Neutrophil (primary cell): Measurements from ENCODE around the gene FANK1.

ENCODE experiments used
- H3K27ac ChIP-seq: fragments of 200-600 bp; sonication (generic); 2 replicates; pipeline ENCODE4 v1.5.1; 2016; ENCODE audit warnings: mild to moderate bottlenecking, moderate library complexity
- H3K27me3 ChIP-seq: fragments of 200-600 bp; sonication (generic); 2 replicates; pipeline ENCODE4 v1.6.0; 2016; ENCODE audit warnings: mild to moderate bottlenecking
- H3K36me3 ChIP-seq: fragments of 200-600 bp; sonication (generic); 2 replicates; pipeline ENCODE4 v1.5.1; 2017
- H3K4me1 ChIP-seq, 2 experiments: fragments of 200-600 bp in 1 of 2; sonication (generic) in 1 of 2; 1 replicate in 1 of 2; 2 replicates in 1 of 2; pipeline versions ENCODE4 v1.5.1 to v1.6.1; 2013 to 2016; ENCODE audit warnings: low read depth in 1 of 2, low read length in 1 of 2, mild to moderate bottlenecking in 1 of 2, moderate library complexity in 1 of 2; ENCODE audit not compliant: control insufficient read depth in 1 of 2, insufficient read depth in 1 of 2
- H3K4me3 ChIP-seq, 2 experiments: fragments of 200-600 bp in 1 of 2; sonication (generic) in 1 of 2; 1 replicate in 1 of 2; 2 replicates in 1 of 2; pipeline ENCODE4 v1.5.1; 2013 to 2016; ENCODE audit warnings: low read depth in 1 of 2, low read length in 1 of 2, mild to moderate bottlenecking in 1 of 2, moderate library complexity in 1 of 2
- H3K9me3 ChIP-seq: fragments of 200-600 bp; sonication (generic); 2 replicates; pipeline ENCODE4 v1.5.1; 2016
- TF ChIP-seq, protein P1 (sequence below): fragments of 200-600 bp; sonication (generic); IDR thresholded peaks from 2 replicates; pipeline ENCODE4 v1.5.1; 2016; ENCODE audit warnings: antibody characterized with exemption

The FANK1 gene

DNA sequence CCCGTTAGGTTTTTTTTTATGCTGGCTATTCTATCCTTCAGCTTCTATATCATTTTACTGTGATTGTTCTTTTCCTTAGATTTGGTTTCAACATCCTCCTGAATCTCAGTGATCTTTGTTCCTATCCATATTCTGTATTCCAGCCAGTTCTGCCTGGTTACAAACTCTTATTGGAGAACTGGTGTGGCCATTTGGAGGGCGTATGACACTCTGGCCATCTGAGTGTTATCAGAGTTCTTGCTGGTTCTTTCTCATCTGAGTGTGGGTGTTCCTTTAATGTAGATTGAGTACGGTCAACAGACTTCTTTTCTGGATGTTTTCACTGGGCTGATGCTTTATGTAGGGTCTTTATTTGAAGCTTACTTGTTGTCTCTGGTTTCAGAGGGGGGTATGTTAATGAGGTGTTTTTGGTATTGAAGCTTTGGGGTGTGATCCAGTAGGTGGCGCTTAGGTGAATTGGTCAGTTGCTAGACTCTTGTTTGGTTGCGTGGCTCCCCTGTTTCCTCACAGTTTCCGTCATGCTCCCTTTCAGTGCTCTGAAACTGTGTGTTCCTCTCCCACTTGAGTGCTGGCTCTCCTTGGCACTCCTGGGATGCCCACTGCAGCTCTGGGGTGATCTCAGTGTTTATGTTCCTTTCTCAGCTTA is 80.7 kb downstream of the FANK1 start:
- no peaks in the 10 kb centered on the region for H3K27me3 ChIP-seq
- no peak overlapping the region for H3K27ac ChIP-seq
- no peaks in the 10 kb centered on the region for H3K36me3 ChIP-seq
- H3K9me3 ChIP-seq, result no peaks in the 10 kb centered on the region
- H3K4me1 ChIP-seq, result no peaks in the 10 kb centered on the region
- no peak overlapping the region for H3K4me3 ChIP-seq
- TF ChIP-seq, protein P1, sequence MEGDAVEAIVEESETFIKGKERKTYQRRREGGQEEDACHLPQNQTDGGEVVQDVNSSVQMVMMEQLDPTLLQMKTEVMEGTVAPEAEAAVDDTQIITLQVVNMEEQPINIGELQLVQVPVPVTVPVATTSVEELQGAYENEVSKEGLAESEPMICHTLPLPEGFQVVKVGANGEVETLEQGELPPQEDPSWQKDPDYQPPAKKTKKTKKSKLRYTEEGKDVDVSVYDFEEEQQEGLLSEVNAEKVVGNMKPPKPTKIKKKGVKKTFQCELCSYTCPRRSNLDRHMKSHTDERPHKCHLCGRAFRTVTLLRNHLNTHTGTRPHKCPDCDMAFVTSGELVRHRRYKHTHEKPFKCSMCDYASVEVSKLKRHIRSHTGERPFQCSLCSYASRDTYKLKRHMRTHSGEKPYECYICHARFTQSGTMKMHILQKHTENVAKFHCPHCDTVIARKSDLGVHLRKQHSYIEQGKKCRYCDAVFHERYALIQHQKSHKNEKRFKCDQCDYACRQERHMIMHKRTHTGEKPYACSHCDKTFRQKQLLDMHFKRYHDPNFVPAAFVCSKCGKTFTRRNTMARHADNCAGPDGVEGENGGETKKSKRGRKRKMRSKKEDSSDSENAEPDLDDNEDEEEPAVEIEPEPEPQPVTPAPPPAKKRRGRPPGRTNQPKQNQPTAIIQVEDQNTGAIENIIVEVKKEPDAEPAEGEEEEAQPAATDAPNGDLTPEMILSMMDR, result no peak

DNA sequence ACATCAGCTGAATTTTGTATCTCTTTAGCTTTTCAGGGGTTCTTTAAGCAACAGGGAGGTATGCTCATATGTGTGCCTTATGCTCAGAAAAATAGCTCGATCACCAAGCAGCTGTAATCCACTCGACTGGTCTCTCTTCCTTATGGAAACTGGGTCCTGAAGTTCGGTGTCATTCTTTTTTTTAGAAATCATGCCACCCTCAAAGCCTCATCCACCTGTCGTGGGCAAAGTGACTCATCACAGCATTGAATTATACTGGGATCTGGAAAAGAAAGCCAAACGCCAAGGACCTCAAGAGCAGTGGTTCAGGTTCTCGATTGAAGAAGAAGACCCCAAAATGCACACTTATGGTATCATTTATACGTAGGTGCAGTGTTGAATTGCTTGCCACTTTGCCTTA is 83.6 kb downstream of the FANK1 start:
- H3K36me3 ChIP-seq, result no peaks in the 10 kb centered on the region
- H3K9me3 ChIP-seq, result no peaks in the 10 kb centered on the region
- peaks cover 0 to 3% of the 10 kb centered on the region in 2 experiments for H3K4me1 ChIP-seq
- no peak overlapping the region for H3K4me3 ChIP-seq
- TF ChIP-seq, protein P1, result no peak
- no peak overlapping the region for H3K27ac ChIP-seq
- H3K27me3 ChIP-seq, result no peaks in the 10 kb centered on the region

DNA sequence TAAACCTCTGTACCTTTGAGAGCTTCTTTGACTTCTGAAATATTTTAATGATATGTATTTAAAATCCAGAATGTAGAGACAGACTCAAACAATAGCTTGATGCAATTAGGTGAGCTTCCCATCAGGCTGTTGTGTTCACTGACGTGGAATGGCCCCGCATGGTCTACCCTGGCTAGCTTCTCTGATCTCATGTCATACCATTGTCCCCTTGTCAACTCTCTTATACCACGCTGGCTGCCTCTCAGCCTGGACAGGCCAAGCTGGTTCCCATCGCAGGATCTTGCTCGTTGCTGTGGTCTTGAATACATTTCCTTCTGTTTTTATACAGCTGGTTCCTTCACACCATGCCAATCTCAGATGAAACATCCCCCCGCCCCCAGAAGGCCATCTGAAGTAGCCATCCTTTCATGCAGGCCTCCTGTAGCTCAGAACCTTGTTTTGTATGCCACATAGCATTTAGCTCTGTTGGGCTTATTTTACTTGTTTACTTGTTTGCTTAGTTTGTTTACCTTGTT is 84.2 kb downstream of the FANK1 start:
- no peaks in the 10 kb centered on the region for H3K27me3 ChIP-seq
- H3K27ac ChIP-seq, result no peak overlapping the region
- peaks cover 0 to 5% of the 10 kb centered on the region in 2 experiments for H3K4me1 ChIP-seq
- TF ChIP-seq, protein P1, result no peak
- no peaks in the 10 kb centered on the region for H3K36me3 ChIP-seq
- no peak overlapping the region for H3K4me3 ChIP-seq
- H3K9me3 ChIP-seq, result no peaks in the 10 kb centered on the region

DNA sequence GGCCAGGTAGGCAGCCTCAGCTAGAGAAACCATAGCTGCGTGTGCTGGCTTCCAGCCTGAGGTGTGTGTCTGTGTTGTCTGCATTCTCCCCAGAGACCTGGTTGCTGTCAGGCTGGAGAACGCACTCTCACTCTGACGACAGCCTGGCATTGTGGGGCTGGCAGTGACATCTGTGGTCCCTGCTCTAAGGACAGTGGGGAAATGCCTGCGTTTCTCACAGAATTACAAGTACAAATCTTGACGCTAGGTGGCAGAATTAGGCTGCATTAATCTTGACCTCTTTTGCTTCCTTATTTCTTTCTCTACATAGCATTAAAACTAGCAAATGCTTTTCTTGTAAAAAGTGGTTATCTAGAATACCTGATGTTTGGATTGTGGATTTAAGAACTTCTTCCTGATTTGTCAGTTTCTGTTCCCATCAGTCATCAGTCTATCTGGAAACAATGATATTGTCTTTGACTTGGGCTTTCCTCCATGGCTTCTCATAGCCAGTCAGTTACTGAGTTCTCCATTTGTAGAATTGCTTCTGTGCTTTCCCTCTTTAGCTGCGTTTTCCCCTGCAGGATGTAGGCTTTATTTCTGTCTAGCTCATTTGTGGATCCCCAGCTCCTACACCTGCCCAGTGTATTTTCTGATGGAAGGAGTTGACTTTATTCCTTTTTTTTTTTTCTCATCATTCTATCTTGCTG is 86.0 kb downstream of the FANK1 start:
- Histone ChIP-seq H3K36me3 (no peaks in the 10 kb centered on the region), H3K9me3 (no peaks in the 10 kb centered on the region), H3K27me3 (no peaks in the 10 kb centered on the region), H3K4me1 (peaks cover 0 to 5% of the 10 kb centered on the region in 2 experiments), H3K27ac (no peak overlapping the region), H3K4me3 (no peak overlapping the region)
- TF ChIP-seq, protein P1, result peak; percentile 42

DNA sequence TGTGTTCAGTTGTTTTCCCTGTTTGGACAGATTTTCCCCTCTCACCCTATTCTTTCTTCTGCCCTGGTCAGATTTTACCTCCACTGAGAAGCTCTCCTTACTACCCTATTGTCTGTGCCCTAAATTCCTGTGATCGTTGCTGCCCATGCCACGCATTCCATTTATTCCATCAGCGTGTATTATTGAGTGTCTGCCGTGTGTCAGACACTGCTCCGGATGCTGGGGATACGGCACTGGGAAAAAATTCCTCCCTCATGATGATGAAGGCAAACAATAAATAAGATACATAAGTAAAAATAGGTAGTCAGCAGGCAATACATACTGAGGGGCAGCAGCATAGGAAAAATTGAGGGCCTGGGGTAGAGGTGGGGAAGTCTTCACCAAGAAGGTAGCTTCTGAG is 86.8 kb downstream of the FANK1 start:
- Histone ChIP-seq H3K4me3 (no peak overlapping the region), H3K27me3 (no peaks in the 10 kb centered on the region), H3K36me3 (no peaks in the 10 kb centered on the region), H3K9me3 (no peaks in the 10 kb centered on the region), H3K27ac (no peak overlapping the region), H3K4me1 (peaks cover 0 to 5% of the 10 kb centered on the region in 2 experiments)
- TF ChIP-seq, protein P1, result no peak
